GM19468 (cell line): Measurements from ENCODE around the gene UPF3A.
"Not testable (repeated sequence)": the region's sequence is repeated elsewhere in the genome, so short reads cannot be mapped to it uniquely, and the experiment has no call there.

Source experiments
- ATAC-seq: cut with Tn5 transposase; IDR thresholded peaks from one replicate; pipeline ENCODE4 v1.9.1; 2021; ENCODE audit warnings: mild to moderate bottlenecking, moderate library complexity, moderate number of reproducible peaks; ENCODE audit not compliant: unreplicated experiment; ENCODE audit errors: extremely low read depth

Gene UPF3A

GRCh38 chr13:114281351-114282040 lies at the start of gene UPF3A:
Gene UPF3A (plus strand): TSS chr13:114281601. CDS start chr13:114281640, 39 bp downstream.
- ATAC-seq: peak; percentile 39

- no peak for ATAC-seq
Measured at GRCh38 chr13:114231886-114232285, 49.5 kb upstream of the UPF3A start.

- no peak for ATAC-seq
Measured at GRCh38 chr13:114234266-114234644, 47.1 kb upstream of the UPF3A start.

GRCh38 chr13:114234645-114235421 lies 46.6 kb upstream of the UPF3A start, which contains the start of gene CDC16:
Gene CDC16 (plus strand): TSS chr13:114234897. CDS start chr13:114235085, 188 bp downstream.
- ATAC-seq: peak; percentile 58

- no peak for ATAC-seq
Measured at GRCh38 chr13:114235697-114236096, 45.7 kb upstream of the UPF3A start.

- ATAC-seq: no peak
Measured at GRCh38 chr13:114236227-114236626, 45.2 kb upstream of the UPF3A start.

- no peak for ATAC-seq
Measured at GRCh38 chr13:114237415-114238112, 43.8 kb upstream of the UPF3A start.

GRCh38 chr13:114241918-114242317 lies 39.5 kb upstream of the UPF3A start:
- no peak for ATAC-seq

- ATAC-seq: no peak
Measured at GRCh38 chr13:114243971-114244370, 37.4 kb upstream of the UPF3A start.

- ATAC-seq: no peak
Measured at GRCh38 chr13:114244637-114245036, 36.8 kb upstream of the UPF3A start.

GRCh38 chr13:114248011-114248410 lies 33.4 kb upstream of the UPF3A start:
- ATAC-seq: no peak

- no peak for ATAC-seq
Measured at GRCh38 chr13:114249077-114249476, 32.3 kb upstream of the UPF3A start.

- not testable (repeated sequence) for ATAC-seq
Measured at GRCh38 chr13:114251639-114252440, 29.6 kb upstream of the UPF3A start.

GRCh38 chr13:114256547-114256946 lies 24.9 kb upstream of the UPF3A start:
- no peak for ATAC-seq

- ATAC-seq: no peak
Measured at GRCh38 chr13:114257014-114257413, 24.4 kb upstream of the UPF3A start.

- ATAC-seq: no peak
Measured at GRCh38 chr13:114258589-114258988, 22.8 kb upstream of the UPF3A start.

- no peak for ATAC-seq
Measured at GRCh38 chr13:114259374-114259773, 22.0 kb upstream of the UPF3A start.

- no peak for ATAC-seq
Measured at GRCh38 chr13:114259974-114260373, 21.4 kb upstream of the UPF3A start.

- ATAC-seq: no peak
Measured at GRCh38 chr13:114260814-114261213, 20.6 kb upstream of the UPF3A start.

GRCh38 chr13:114261328-114261965 lies 20.0 kb upstream of the UPF3A start:
- ATAC-seq: no peak
